Stomach (tissue), 9 donors: ENCODE measurements around the gene DAB1. TPM values are rescaled to one million over a fixed set of nuclear protein-coding genes. Genes with fewer than 3 reads are reported as not detected.

Experiments
- DNase-seq, 2 donors: peaks; one replicate each; pipeline versions ENCODE4 v3.0.0 to v3.0.0-alpha.2; 2013 to 2019
- H3K27ac ChIP-seq, 5 donors: fragments of 200-600 bp in 4 of 5; sonication (generic) in 4 of 5; one replicate each; pipeline ENCODE4 v1.5.1; 2013 to 2019; ENCODE audit warnings: mild to moderate bottlenecking in 1 of 5, moderate library complexity in 1 of 5
- H3K27me3 ChIP-seq, 3 donors: fragments of 200-600 bp; sonication (generic); one replicate each; pipeline ENCODE4 v1.5.1; 2017 to 2019; ENCODE audit warnings: mixed run types in 1 of 3
- H3K36me3 ChIP-seq, 4 donors: fragments of 200-600 bp; sonication (generic); 1 replicate in 3 of 4; 2 replicates in 1 of 4; pipeline ENCODE4 v1.5.1; 2016 to 2019
- H3K4me1 ChIP-seq, 4 donors: fragments of 200-600 bp; sonication (generic); one replicate each; pipeline ENCODE4 v1.5.1; 2016 to 2019
- H3K4me3 ChIP-seq, 4 donors: fragments of 200-600 bp; sonication (generic) in 3 of 4; one replicate each; pipeline ENCODE4 v1.5.1; 2016 to 2019; ENCODE audit warnings: mild to moderate bottlenecking in 1 of 4
- H3K9me3 ChIP-seq, 4 donors: fragments of 200-600 bp; sonication (generic); one replicate each; pipeline ENCODE4 v1.5.1; 2016 to 2019
- EP300 ChIP-seq: sonication (generic); formaldehyde crosslinking; IDR thresholded peaks from one replicate; pipeline ENCODE4 v1.6.1; 2017; ENCODE audit warnings: antibody characterized with exemption
- POLR2A ChIP-seq, 4 donors: fragments of 450-650 bp; IDR thresholded peaks; one replicate each; pipeline ENCODE4 v1.6.1; 2016; ENCODE audit warnings: antibody characterized with exemption in 4 of 4, control low read depth in 2 of 4, mild to moderate bottlenecking in 1 of 4, moderate library complexity in 1 of 4
- POLR2AphosphoS5 ChIP-seq, 3 donors: sonication (generic); formaldehyde crosslinking; IDR thresholded peaks; one replicate each; pipeline ENCODE4 v1.6.1; 2016; ENCODE audit warnings: antibody characterized with exemption in 3 of 3
- WGBS, 5 donors: extraction: QIAGEN DNeasy Blood & Tissue Kit in 3 of 5; methylation state at CpG; one replicate each; pipeline versions ENCODE4 v1.1.5 to v1.1.7; 2013 to 2018; 5-methylcytosine and 5-hydroxymethylcytosine counted together
- intact Hi-C: fragments of 100-400 bp; cut with DNase I; formaldehyde crosslinking; loops from one replicate; pipeline ENCODE4 v1.15.1; 2023; ENCODE audit warnings: low total_unique reads
- polyA plus RNA-seq, 3 donors: library from polyadenylated mRNA; stranded (reverse); fragments of 200-250 nt; gene quantifications; one replicate each; pipeline ENCODE4 v1.2.3, GENCODE V29; 2013
- total RNA-seq, 5 donors: library from RNA; depleted of rRNA; stranded (reverse); fragments of >200 nt; gene quantifications; one replicate each; pipeline versions ENCODE4 v1.1.0 to v1.2.3, GENCODE V29; 2014 to 2016
- TF ChIP-seq, protein P1 (sequence below), 7 experiments: fragments of 450-650 bp in 4 of 7; fragments of 200-600 bp in 3 of 7; sonication (generic) in 3 of 7; IDR thresholded peaks; one replicate each; pipeline ENCODE4 v1.5.1; 2016 to 2019; ENCODE audit warnings: antibody characterized with exemption in 7 of 7, control low read depth in 2 of 7, mild to moderate bottlenecking in 1 of 7
- donor health status: healthy with polysubstance abuse.
- donor health status: Bipolar disorder and iron deficiency.
- donor health status: healthy.

Gene DAB1
- total and polyA plus RNA-seq, 8 donors: under 0.01 to 3.5 (median 0.61) TPM; not detected in 1

DNA sequence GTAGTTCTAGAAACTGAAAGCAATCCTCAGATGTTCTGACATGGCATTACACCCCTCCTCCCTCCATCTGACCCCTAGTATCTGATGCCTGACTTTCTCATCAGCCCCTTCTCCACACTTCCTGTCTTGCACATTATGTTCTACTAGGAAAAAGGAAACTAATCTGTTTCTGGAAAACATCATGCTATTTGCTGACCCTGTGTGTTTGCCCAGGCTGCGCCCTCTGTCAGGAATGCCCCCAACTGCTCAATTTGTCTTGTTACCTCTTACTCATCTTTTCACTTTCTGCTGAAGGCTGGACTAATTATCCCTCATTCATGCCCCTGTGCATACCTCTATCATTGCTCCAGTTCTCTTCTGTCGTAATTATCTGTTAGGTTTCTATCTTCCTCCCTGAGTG, 37.5 kb upstream of the DAB1 start:
- intact Hi-C loops: no loop called here
- Histone ChIP-seq H3K4me3 (no peak overlapping the region), H3K36me3 (no peaks in the 10 kb centered on the region), H3K4me1 (peaks cover 0 to 4% (median 0%) of the 10 kb centered on the region in 4 donors), H3K27ac (no peak overlapping the region), H3K27me3 (no peaks in the 10 kb centered on the region), H3K9me3 (peaks cover 0 to 6% (median 3%) of the 10 kb centered on the region in 4 donors)
- DNase-seq: no peak
- TF ChIP-seq, protein P1, sequence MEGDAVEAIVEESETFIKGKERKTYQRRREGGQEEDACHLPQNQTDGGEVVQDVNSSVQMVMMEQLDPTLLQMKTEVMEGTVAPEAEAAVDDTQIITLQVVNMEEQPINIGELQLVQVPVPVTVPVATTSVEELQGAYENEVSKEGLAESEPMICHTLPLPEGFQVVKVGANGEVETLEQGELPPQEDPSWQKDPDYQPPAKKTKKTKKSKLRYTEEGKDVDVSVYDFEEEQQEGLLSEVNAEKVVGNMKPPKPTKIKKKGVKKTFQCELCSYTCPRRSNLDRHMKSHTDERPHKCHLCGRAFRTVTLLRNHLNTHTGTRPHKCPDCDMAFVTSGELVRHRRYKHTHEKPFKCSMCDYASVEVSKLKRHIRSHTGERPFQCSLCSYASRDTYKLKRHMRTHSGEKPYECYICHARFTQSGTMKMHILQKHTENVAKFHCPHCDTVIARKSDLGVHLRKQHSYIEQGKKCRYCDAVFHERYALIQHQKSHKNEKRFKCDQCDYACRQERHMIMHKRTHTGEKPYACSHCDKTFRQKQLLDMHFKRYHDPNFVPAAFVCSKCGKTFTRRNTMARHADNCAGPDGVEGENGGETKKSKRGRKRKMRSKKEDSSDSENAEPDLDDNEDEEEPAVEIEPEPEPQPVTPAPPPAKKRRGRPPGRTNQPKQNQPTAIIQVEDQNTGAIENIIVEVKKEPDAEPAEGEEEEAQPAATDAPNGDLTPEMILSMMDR (IDR thresholded peaks at IDR 0.05): no peak
- no peak for TF ChIP-seq POLR2AphosphoS5 (IDR thresholded peaks at IDR 0.05)
- TF ChIP-seq POLR2A (IDR thresholded peaks at IDR 0.05): no peak
- TF ChIP-seq EP300: no peak
- 61 to 78% (median 64%) methylated on average over 2 of the region's 2 CpGs for WGBS, 5 donors

DNA sequence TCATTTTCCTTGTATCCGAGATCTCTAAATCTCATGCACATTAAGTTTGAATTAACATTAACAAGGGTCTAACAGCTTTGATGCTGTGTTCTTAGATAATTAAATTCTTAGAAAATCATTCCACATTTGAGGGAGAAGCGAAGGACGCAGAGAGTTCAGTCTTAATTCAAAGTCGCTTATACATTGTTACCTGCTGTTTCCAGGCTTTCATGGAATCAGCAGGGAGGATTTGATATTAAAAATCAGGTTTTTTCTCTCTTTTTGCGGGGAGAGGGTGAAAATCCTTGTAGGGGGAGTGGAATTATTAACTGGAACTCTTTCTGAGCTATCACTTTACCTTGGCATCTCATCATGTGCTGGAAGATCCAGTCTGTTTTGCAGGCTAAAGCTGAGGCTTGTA, 27.7 kb upstream of the DAB1 start:
- TF ChIP-seq EP300 (no peak), POLR2A (IDR thresholded peaks at IDR 0.05) (no peak), POLR2AphosphoS5 (IDR thresholded peaks at IDR 0.05) (no peak)
- TF ChIP-seq, protein P1 (IDR thresholded peaks at IDR 0.05): no peak
- Histone ChIP-seq H3K4me1 (no peaks in the 10 kb centered on the region), H3K27me3 (no peaks in the 10 kb centered on the region), H3K4me3 (no peak overlapping the region), H3K9me3 (no peaks in the 10 kb centered on the region), H3K36me3 (no peaks in the 10 kb centered on the region), H3K27ac (no peak overlapping the region)
- intact Hi-C loops: no loop called here
- 73 to 83% (median 77%) methylated on average over 5 of the region's 5 CpGs for WGBS, 5 donors
- DNase-seq: no peak

DNA sequence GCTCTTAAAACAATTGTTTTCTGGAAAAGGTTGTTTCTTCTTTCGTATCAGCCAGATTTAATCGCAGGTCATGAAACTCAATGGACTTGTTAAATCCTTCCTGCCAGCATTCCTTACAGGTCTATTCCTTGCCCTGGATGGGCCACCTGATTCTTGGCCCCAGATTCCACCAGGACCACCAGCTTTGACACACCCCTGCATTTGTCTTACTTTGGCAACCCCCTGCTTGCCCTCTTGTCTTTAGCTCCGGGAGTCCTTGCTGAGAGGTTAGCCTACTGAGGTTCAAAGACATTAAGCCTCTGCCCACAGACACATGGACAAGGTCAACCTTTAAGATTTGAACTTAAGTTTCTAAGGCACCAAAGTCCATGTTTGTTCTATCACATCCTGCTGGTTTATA, 27.1 kb upstream of the DAB1 start:
- Histone ChIP-seq H3K27ac (no peak overlapping the region), H3K36me3 (no peaks in the 10 kb centered on the region), H3K4me1 (no peaks in the 10 kb centered on the region), H3K4me3 (no peak overlapping the region), H3K9me3 (no peaks in the 10 kb centered on the region), H3K27me3 (no peaks in the 10 kb centered on the region)
- WGBS, 5 donors: 29 to 38% (median 32%) methylated on average over 3 of the region's 3 CpGs
- DNase-seq: no peak
- TF ChIP-seq POLR2A (IDR thresholded peaks at IDR 0.05) (no peak), POLR2AphosphoS5 (IDR thresholded peaks at IDR 0.05) (no peak), EP300 (no peak)
- TF ChIP-seq, protein P1 (IDR thresholded peaks at IDR 0.05): no peak
- intact Hi-C loops: no loop called here

DNA sequence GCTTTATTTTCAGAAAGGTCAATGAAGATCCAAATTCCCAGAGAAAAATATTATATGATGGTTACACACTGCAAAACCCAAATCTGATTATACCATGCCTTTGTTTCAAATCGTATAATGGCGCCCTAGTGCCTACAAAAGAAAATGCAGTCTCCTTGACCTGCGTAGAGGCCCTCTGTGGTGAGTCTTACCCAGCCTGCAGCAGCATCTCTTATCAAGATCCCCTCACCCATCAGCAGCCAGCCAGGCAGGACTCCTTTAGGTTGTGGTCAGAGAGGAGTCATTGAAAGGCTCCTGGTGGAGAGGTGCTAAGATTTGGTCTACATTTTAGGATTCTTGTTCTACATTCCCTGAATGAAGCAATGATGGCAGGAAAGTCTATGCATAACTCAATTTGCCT, 23.7 kb upstream of the DAB1 start:
- WGBS, 5 donors: 85 to 90% (median 89%) methylated on average over 3 of the region's 3 CpGs
- TF ChIP-seq POLR2A (IDR thresholded peaks at IDR 0.05) (no peak), POLR2AphosphoS5 (IDR thresholded peaks at IDR 0.05) (no peak), EP300 (no peak)
- TF ChIP-seq, protein P1 (IDR thresholded peaks at IDR 0.05): no peak
- Histone ChIP-seq H3K27me3 (no peaks in the 10 kb centered on the region), H3K36me3 (no peaks in the 10 kb centered on the region), H3K9me3 (no peaks in the 10 kb centered on the region), H3K27ac (no peak overlapping the region), H3K4me3 (no peak overlapping the region), H3K4me1 (no peaks in the 10 kb centered on the region)
- intact Hi-C loops: no loop called here
- no peak for DNase-seq
